ENCODE data around the gene PPP1R11.

PPP1R11 gene

GRCh38 chr6:30096829-30097228, 29.8 kb downstream of the PPP1R11 start:
- POLR2A ChIA-PET, result no interaction called here
- DNase-seq (ENCODE audit: extremely low spot score), result no peak
- CTCF ChIA-PET, result interaction anchor here (1.5 kb wide), 1 partner anchor 34 kb away, joined by 4 read pairs; no protein-coding TSS in a partner anchor
- TF ChIP-seq FOXK2 (IDR thresholded peaks at IDR 0.05) (no peak), LEF1 (IDR thresholded peaks at IDR 0.05; ENCODE audit: borderline replicate concordance) (no peak), NFRKB (IDR thresholded peaks at IDR 0.05) (no peak), FOXM1 (IDR thresholded peaks at IDR 0.05; ENCODE audit: borderline replicate concordance) (no peak), CTBP1 (IDR thresholded peaks at IDR 0.05; ENCODE audit: borderline replicate concordance) (no peak), HDGF (IDR thresholded peaks at IDR 0.05; ENCODE audit: borderline replicate concordance) (no peak), ZNF384 (IDR thresholded peaks at IDR 0.05) (no peak), ELF4 (IDR thresholded peaks at IDR 0.05) (no peak), FOXA1 (IDR thresholded peaks at IDR 0.05) (no peak), BHLHE40 (IDR thresholded peaks at IDR 0.05; ENCODE audit: borderline replicate concordance) (no peak), TARDBP (IDR thresholded peaks at IDR 0.05) (no peak), PKNOX1 (IDR thresholded peaks at IDR 0.05) (no peak), L3MBTL2 (conservative IDR thresholded peaks at IDR 0.05) (no peak), SUZ12 (IDR thresholded peaks at IDR 0.05) (no peak), SP1 (IDR thresholded peaks at IDR 0.05) (no peak), ARNT (IDR thresholded peaks at IDR 0.05) (no peak)

- TF ChIP-seq HDGF (IDR thresholded peaks at IDR 0.05; ENCODE audit: borderline replicate concordance), result no peak
- TF ChIP-seq CTBP1 (IDR thresholded peaks at IDR 0.05; ENCODE audit: borderline replicate concordance), result no peak
- TF ChIP-seq L3MBTL2 (conservative IDR thresholded peaks at IDR 0.05), result no peak
- TF ChIP-seq SP1 (IDR thresholded peaks at IDR 0.05), result no peak
- TF ChIP-seq ZNF384 (IDR thresholded peaks at IDR 0.05), result no peak
- no peak for TF ChIP-seq FOXM1 (IDR thresholded peaks at IDR 0.05; ENCODE audit: borderline replicate concordance)
- no peak for TF ChIP-seq NFRKB (IDR thresholded peaks at IDR 0.05)
- no peak for TF ChIP-seq PKNOX1 (IDR thresholded peaks at IDR 0.05)
- TF ChIP-seq FOXK2 (IDR thresholded peaks at IDR 0.05), result no peak
- TF ChIP-seq ELF4 (IDR thresholded peaks at IDR 0.05), result no peak
- TF ChIP-seq SUZ12 (IDR thresholded peaks at IDR 0.05), result no peak
- no peak for TF ChIP-seq BHLHE40 (IDR thresholded peaks at IDR 0.05; ENCODE audit: borderline replicate concordance)
- no peak for TF ChIP-seq TARDBP (IDR thresholded peaks at IDR 0.05)
- no peak for TF ChIP-seq FOXA1 (IDR thresholded peaks at IDR 0.05)
- TF ChIP-seq LEF1 (IDR thresholded peaks at IDR 0.05; ENCODE audit: borderline replicate concordance), result no peak
- TF ChIP-seq ARNT (IDR thresholded peaks at IDR 0.05), result no peak
- ChIA-PET POLR2A (interaction anchor here (0.8 to 1.2 kb wide), 2 partner anchors 37 to 79 kb away, joined by 3 read pairs; partner anchors contain the start of gene POLR1H), CTCF (interaction anchor here (0.9 to 1.5 kb wide), 2 partner anchors 33 to 121 kb away, joined by 3 to 4 read pairs; no protein-coding TSS in a partner anchor)
- DNase-seq (ENCODE audit: extremely low spot score), result no peak
Measured at GRCh38 chr6:30097902-30098768, 31.1 kb downstream of the PPP1R11 start.

- ChIA-PET CTCF (no interaction called here), POLR2A (no interaction called here)
- no peak for DNase-seq (ENCODE audit: extremely low spot score)
- TF ChIP-seq SP1 (IDR thresholded peaks at IDR 0.05) (no peak), NFRKB (IDR thresholded peaks at IDR 0.05) (no peak), HDGF (IDR thresholded peaks at IDR 0.05; ENCODE audit: borderline replicate concordance) (no peak), ZNF384 (IDR thresholded peaks at IDR 0.05) (no peak), ELF4 (IDR thresholded peaks at IDR 0.05) (no peak), ARNT (IDR thresholded peaks at IDR 0.05) (no peak), L3MBTL2 (conservative IDR thresholded peaks at IDR 0.05) (no peak), FOXA1 (IDR thresholded peaks at IDR 0.05) (no peak), LEF1 (IDR thresholded peaks at IDR 0.05; ENCODE audit: borderline replicate concordance) (no peak), TARDBP (IDR thresholded peaks at IDR 0.05) (no peak), SUZ12 (IDR thresholded peaks at IDR 0.05) (no peak), BHLHE40 (IDR thresholded peaks at IDR 0.05; ENCODE audit: borderline replicate concordance) (no peak), FOXM1 (IDR thresholded peaks at IDR 0.05; ENCODE audit: borderline replicate concordance) (no peak)
Measured at GRCh38 chr6:30100154-30100553, 33.2 kb downstream of the PPP1R11 start.

GRCh38 chr6:30100585-30101443, 33.8 kb downstream of the PPP1R11 start:
- CTCF ChIA-PET, result interaction anchor here (1.2 to 1.6 kb wide), 3 partner anchors 8 to 31 kb away, joined by 3 to 14 read pairs (median 5); no protein-coding TSS in a partner anchor
- POLR2A ChIA-PET, result interaction anchor here (1.0 to 1.6 kb wide), 7 partner anchors 7 to 40 kb away, joined by 3 to 20 read pairs (median 7); partner anchors contain the start of genes POLR1H and PPP1R11
- TF ChIP-seq TARDBP (IDR thresholded peaks at IDR 0.05), result no peak
- no peak for TF ChIP-seq SP1 (IDR thresholded peaks at IDR 0.05)
- TF ChIP-seq ZNF384 (IDR thresholded peaks at IDR 0.05), result no peak
- TF ChIP-seq NFRKB (IDR thresholded peaks at IDR 0.05), result no peak
- no peak for TF ChIP-seq BHLHE40 (IDR thresholded peaks at IDR 0.05; ENCODE audit: borderline replicate concordance)
- TF ChIP-seq FOXM1 (IDR thresholded peaks at IDR 0.05; ENCODE audit: borderline replicate concordance), result no peak
- TF ChIP-seq FOXK2 (IDR thresholded peaks at IDR 0.05), result no peak
- TF ChIP-seq L3MBTL2 (conservative IDR thresholded peaks at IDR 0.05), result no peak
- DNase-seq (ENCODE audit: extremely low spot score), result no peak

All from HEK293T (cell line).